GM12865 (cell line): Measurements from ENCODE around the gene LAMTOR3.
A peak's percentile ranks its signal among the peaks of the same experiment; 100 is the strongest.

Experiments
- DNase-seq: peaks from one replicate; pipeline ENCODE4 v3.0.0; 2010; ENCODE audit warnings: low read depth
- H3K4me3 ChIP-seq: 2 replicates; pipeline ENCODE4 v1.5.1; 2011; ENCODE audit warnings: mild to moderate bottlenecking, low read depth, low read length, control low read depth
- CTCF ChIP-seq: IDR thresholded peaks from 2 replicates; pipeline ENCODE4 v1.5.1; 2011; ENCODE audit warnings: low read length, control low read depth, low read depth, inconsistent platforms; ENCODE audit not compliant: insufficient read depth; ENCODE audit errors: missing control alignments

The LAMTOR3 gene

DNA sequence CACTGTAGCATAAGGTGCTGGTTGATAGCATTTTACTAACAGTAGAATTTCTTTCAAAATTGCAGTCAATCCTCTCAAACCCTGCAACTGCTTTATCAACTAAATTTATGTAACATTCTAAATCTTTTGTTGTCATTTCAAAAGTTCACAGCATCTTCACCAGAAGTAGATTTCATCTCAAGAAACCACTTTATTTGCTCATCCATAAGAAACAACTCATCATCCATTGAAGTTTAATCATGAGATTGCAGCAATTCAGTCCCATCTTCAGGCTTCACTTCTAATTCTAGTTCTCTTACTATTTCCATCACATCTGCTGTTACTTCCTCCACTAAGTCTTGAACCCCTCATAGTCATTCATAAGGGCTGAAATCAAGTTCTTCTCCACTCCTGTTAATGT lies 21.7 kb downstream of the LAMTOR3 start:
- TF ChIP-seq CTCF = no peak
- no peak overlapping the region for H3K4me3 ChIP-seq
- DNase-seq = no peak

- no peak overlapping the region for H3K4me3 ChIP-seq
- no peak for DNase-seq
- TF ChIP-seq CTCF = no peak
Measured at GRCh38 chr4:99868126-99868596, 26.1 kb downstream of the LAMTOR3 start.

DNA sequence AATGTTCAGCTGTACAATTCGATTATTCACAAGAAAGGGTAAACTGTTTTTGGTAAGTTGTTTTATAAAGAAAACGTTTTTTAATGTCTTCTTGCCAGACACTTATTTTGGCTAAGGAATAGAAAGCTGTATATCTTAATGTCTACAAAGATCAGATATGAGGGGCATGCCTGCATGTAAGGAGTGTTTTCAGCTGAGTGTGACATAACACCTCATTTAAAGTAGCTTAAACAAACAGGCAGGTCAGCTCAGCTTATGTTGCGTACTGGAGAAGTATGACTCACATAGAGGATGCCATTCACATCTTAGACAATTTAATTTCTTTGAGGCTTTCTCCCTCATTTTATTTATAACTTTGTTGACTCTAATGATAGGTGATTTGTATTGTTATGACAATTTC lies 30.4 kb downstream of the LAMTOR3 start:
- no peak overlapping the region for H3K4me3 ChIP-seq
- DNase-seq = no peak
- TF ChIP-seq CTCF = no peak

DNA sequence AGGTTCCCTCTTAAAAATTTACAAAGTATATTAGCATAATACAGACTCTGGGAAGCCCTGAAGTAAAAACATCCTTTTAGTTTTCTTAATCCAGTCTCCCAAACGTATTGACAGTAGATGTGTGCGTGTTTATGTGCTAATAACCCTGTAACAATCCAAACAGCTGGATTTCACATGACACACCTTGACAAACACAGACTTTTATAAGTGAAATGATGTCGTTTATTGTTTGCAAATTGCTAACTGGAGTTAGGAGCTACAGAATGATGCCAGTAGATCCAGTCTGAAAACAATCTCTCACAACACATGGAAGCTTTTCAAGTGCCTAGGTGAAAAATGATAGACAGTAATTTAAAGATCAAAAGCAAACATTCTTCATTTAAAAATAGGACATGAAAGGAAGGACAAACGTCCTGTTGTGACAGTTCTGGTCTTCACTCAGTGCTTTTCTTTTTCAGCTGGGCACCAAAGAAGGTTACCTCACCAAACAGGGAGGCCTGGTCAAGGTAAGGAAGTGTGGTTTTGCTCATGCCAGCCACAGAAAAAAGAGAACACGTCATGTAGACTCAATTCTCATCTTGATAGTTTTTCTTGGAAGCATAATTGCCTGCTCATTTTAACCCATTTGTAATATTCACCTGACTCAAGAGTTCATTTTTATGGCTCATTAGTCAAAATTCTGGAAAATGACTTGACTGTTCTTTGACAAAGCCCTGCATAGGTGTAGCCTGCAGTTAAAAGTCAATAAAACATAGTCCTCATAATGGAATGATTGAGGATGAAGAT lies 32.9 kb downstream of the LAMTOR3 start:
- no peak for TF ChIP-seq CTCF
- DNase-seq = peak; percentile 58
- H3K4me3 ChIP-seq = no peak overlapping the region

- no peak for TF ChIP-seq CTCF
- DNase-seq = no peak
- H3K4me3 ChIP-seq = no peak overlapping the region
Measured at GRCh38 chr4:99860521-99860920, 33.7 kb downstream of the LAMTOR3 start.

DNA sequence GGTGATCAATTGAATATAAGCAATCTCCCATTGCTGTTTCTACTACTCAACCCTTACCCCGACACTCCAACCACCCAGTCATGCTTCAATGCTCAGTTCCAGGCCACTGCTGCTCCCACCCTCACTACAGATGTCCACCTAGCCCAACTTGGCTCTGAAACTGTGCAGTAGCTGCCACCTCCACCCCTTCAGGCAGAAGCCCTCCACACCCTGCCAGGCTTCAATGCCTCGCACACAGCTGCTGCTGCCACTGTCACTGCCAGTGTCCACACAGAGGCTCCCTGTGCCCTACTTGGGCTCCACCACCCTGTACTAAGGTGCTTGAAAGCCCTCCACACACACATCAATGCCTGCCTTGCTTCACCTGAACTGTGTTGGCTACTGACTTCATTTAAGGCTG lies 34.6 kb downstream of the LAMTOR3 start:
- peak; percentile 39 for DNase-seq
- TF ChIP-seq CTCF = no peak
- H3K4me3 ChIP-seq = no peak overlapping the region

- no peak overlapping the region for H3K4me3 ChIP-seq
- TF ChIP-seq CTCF = no peak
- DNase-seq = no peak
Measured at GRCh38 chr4:99857307-99857706, 36.9 kb downstream of the LAMTOR3 start.
